OCI-LY3 (cell line): Measurements from ENCODE around the gene RUNX2.

ENCODE experiments used
- EZH2phosphoT487 ChIP-seq: fragments of 200-600 bp; shearing (Covaris generic); IDR thresholded peaks from 2 replicates; pipeline ENCODE4 v1.6.1; 2018; ENCODE audit warnings: antibody characterized with exemption, mixed run types, low read depth
- TF ChIP-seq, protein P1 (sequence below): fragments of 200-600, 300-600 bp; sonication (generic); IDR thresholded peaks from 2 replicates; pipeline ENCODE4 v1.5.1; 2014; ENCODE audit warnings: antibody characterized with exemption, low read length, low read depth

DNA sequence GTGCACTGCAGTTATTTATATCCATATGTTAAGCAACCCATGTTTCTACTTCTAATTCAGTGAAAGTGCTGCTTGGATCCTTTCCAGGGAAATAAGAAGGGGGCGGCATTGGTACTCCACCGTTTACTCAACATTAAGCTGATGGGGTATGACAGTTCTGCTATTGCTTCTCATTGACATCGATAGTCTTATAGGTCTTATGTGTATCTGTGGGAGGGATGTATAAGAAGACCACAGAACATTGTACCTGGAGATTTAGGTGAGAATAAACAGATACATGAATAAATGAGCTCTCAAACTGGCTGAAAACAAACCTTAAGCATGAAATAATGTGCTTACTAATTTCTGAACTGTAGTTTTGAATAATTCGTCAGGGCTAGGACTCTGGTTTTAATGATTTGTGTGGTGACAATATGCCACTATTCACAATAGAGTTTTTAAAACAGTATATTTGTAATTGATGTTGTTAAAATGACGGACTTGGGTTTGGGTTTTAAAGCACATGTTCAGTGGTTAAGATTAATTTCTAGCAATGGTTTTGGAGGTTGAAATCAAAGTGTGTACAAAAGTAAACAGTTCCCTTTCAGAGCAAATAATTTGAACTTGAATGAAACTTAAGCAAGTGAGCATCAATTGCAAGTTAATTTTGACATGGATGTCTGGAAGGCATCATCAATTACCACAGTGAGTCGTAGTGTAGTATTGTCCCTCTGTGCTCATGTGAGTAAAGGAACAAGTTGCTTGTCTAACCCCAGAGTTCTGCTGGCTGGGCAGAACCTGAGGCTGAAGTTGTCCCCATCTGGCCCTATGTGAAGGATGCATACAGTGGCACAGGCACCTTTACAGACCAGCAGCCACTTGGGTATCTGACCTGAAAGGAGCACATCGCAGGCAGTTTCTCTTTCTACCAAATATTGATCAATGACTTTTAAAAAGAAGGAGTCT lies 134.3 kb downstream of the RUNX2 start:
- TF ChIP-seq, protein P1, sequence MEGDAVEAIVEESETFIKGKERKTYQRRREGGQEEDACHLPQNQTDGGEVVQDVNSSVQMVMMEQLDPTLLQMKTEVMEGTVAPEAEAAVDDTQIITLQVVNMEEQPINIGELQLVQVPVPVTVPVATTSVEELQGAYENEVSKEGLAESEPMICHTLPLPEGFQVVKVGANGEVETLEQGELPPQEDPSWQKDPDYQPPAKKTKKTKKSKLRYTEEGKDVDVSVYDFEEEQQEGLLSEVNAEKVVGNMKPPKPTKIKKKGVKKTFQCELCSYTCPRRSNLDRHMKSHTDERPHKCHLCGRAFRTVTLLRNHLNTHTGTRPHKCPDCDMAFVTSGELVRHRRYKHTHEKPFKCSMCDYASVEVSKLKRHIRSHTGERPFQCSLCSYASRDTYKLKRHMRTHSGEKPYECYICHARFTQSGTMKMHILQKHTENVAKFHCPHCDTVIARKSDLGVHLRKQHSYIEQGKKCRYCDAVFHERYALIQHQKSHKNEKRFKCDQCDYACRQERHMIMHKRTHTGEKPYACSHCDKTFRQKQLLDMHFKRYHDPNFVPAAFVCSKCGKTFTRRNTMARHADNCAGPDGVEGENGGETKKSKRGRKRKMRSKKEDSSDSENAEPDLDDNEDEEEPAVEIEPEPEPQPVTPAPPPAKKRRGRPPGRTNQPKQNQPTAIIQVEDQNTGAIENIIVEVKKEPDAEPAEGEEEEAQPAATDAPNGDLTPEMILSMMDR: no peak
- 0 out of 2 replicates have a peak, but pooled peaks have one; percentile 21 for TF ChIP-seq EZH2phosphoT487
